ENCODE data around the gene SMIM5. TPM values are rescaled to one million over a fixed set of nuclear protein-coding genes. Genes with fewer than 3 reads are reported as not detected.
A peak's percentile ranks its signal among the peaks of the same experiment; 100 is the strongest.

Gene SMIM5
- total and polyA plus RNA-seq, 9 of the 15 experiments (the other 6 are each of a cell fraction or from before 2014, with no cell fraction given) = 0.08 TPM; not detected in 8

- 0 out of 2 replicates have a peak, but pooled peaks have one; percentile 55 for TF ChIP-seq NFATC3 (IDR thresholded peaks at IDR 0.05)
- peak; percentile 52 for TF ChIP-seq RBM25 (IDR thresholded peaks at IDR 0.05; ENCODE audit: low read depth, low read length, severe bottlenecking)
- TF ChIP-seq UBTF (IDR thresholded peaks at IDR 0.05; ENCODE audit: borderline replicate concordance in 1 of 2, low read depth in 2 of 2, low read length in 2 of 2) = no peak
- peak; percentile 17; the same call in 1 of the 2 replicates for TF ChIP-seq HDAC2 (IDR thresholded peaks at IDR 0.05)
- peak; percentile 40 for TF ChIP-seq ARID1B (IDR thresholded peaks at IDR 0.05)
- 0 out of 2 replicates have a peak, but pooled peaks have one; percentile 30 for TF ChIP-seq TOE1 (IDR thresholded peaks at IDR 0.05; ENCODE audit: borderline replicate concordance)
- TF ChIP-seq TOE1 (CRISPR knock-in tag; IDR thresholded peaks at IDR 0.05; ENCODE audit: borderline replicate concordance, low read depth) = no peak
- TF ChIP-seq ZNF212 (CRISPR knock-in tag; IDR thresholded peaks at IDR 0.05) = no peak
Measured at GRCh38 chr17:75601057-75601987, 31.9 kb upstream of the SMIM5 start (continued).
